Mesenchymal stem cell (in vitro differentiated cells and primary cell): ENCODE data around the gene SLC38A9.
A peak's percentile ranks its signal among the peaks of the same experiment; 100 is the strongest.

Experiments used
- DNase-seq: peaks from one replicate; pipeline ENCODE4 v3.0.0-alpha.2; 2013
- H2AFZ ChIP-seq: one replicate; pipeline ENCODE4 v1.6.1; 2013; ENCODE audit warnings: low read depth, mild to moderate bottlenecking, control low read depth, inconsistent platforms, low read length, moderate library complexity
- H2AK5ac ChIP-seq: 2 replicates; pipeline ENCODE4 v1.6.1; 2013; ENCODE audit warnings: low read length, moderate library complexity, mild to moderate bottlenecking, inconsistent platforms; ENCODE audit not compliant: severe bottlenecking
- H2BK120ac ChIP-seq: one replicate; pipeline ENCODE4 v1.6.1; 2013; ENCODE audit warnings: low read depth, mild to moderate bottlenecking, inconsistent platforms, low read length, moderate library complexity
- H2BK12ac ChIP-seq, 2 experiments: one replicate each; pipeline ENCODE4 v1.6.1; 2013; ENCODE audit warnings: inconsistent platforms in 2 of 2, low read length in 2 of 2, mild to moderate bottlenecking in 2 of 2, moderate library complexity in 2 of 2, control low read depth in 1 of 2
- H2BK15ac ChIP-seq: one replicate; pipeline ENCODE4 v1.6.1; 2013; ENCODE audit warnings: mild to moderate bottlenecking, low read depth, inconsistent platforms; ENCODE audit not compliant: poor library complexity, severe bottlenecking
- H2BK5ac ChIP-seq: 2 replicates; pipeline ENCODE4 v1.6.1; 2013; ENCODE audit warnings: low read depth, mild to moderate bottlenecking, low read length, control low read depth, inconsistent platforms; ENCODE audit not compliant: poor library complexity, severe bottlenecking
- H3K14ac ChIP-seq, 2 experiments: one replicate each; pipeline ENCODE4 v1.6.1; 2013; ENCODE audit warnings: inconsistent platforms in 2 of 2, low read length in 2 of 2, control low read depth in 1 of 2, mild to moderate bottlenecking in 1 of 2, moderate library complexity in 1 of 2
- H3K18ac ChIP-seq, 2 experiments: one replicate each; pipeline ENCODE4 v1.6.1; 2013; ENCODE audit warnings: inconsistent platforms in 2 of 2, low read length in 2 of 2, control low read depth in 1 of 2, low read depth in 1 of 2, mild to moderate bottlenecking in 1 of 2
- H3K23ac ChIP-seq, 2 experiments: one replicate each; pipeline ENCODE4 v1.6.1; 2013; ENCODE audit warnings: inconsistent platforms in 2 of 2, low read length in 2 of 2, mild to moderate bottlenecking in 2 of 2, moderate library complexity in 2 of 2, control low read depth in 1 of 2
- H3K27ac ChIP-seq: 2 replicates; pipeline ENCODE4 v1.5.1; 2013; ENCODE audit warnings: mild to moderate bottlenecking, moderate library complexity, low read length, control low read depth, inconsistent platforms; ENCODE audit not compliant: poor library complexity, severe bottlenecking
- H3K27me3 ChIP-seq, 2 experiments: 2 replicates each; pipeline versions ENCODE4 v1.6.1 to v1.7.0; 2013; ENCODE audit warnings: low read length in 2 of 2, mild to moderate bottlenecking in 2 of 2, moderate library complexity in 2 of 2, control low read depth in 1 of 2, inconsistent platforms in 1 of 2; ENCODE audit not compliant: control insufficient read depth in 1 of 2, insufficient read depth in 1 of 2
- H3K36me3 ChIP-seq, 2 experiments: 2 replicates each; pipeline versions ENCODE4 v1.6.1 to v1.7.0; 2013; ENCODE audit warnings: low read length in 2 of 2, control low read depth in 1 of 2, inconsistent platforms in 1 of 2, low read depth in 1 of 2, mild to moderate bottlenecking in 1 of 2; ENCODE audit not compliant: insufficient read depth in 2 of 2, control insufficient read depth in 1 of 2
- H3K4ac ChIP-seq, 2 experiments: one replicate each; pipeline ENCODE4 v1.6.1; 2013; ENCODE audit warnings: inconsistent platforms in 2 of 2, low read length in 2 of 2, mild to moderate bottlenecking in 2 of 2, moderate library complexity in 2 of 2, control low read depth in 1 of 2, low read depth in 1 of 2
- H3K4me1 ChIP-seq: 2 replicates; pipeline ENCODE4 v1.6.1; 2013; ENCODE audit warnings: low read depth, low read length, control low read depth; ENCODE audit not compliant: control insufficient read depth, insufficient read depth
- H3K4me2 ChIP-seq: 2 replicates; pipeline ENCODE4 v1.6.1; 2013; ENCODE audit warnings: low read length, mild to moderate bottlenecking, inconsistent platforms; ENCODE audit not compliant: poor library complexity, severe bottlenecking
- H3K4me3 ChIP-seq, 2 experiments: 2 replicates each; pipeline versions ENCODE4 v1.5.1 to v1.7.0; 2013; ENCODE audit warnings: low read length in 2 of 2, mild to moderate bottlenecking in 2 of 2, control low read depth in 1 of 2, low read depth in 1 of 2; ENCODE audit not compliant: insufficient read depth in 1 of 2
- H3K79me1 ChIP-seq: replicated peaks from 2 replicates; pipeline ENCODE4 v1.6.1; 2013; ENCODE audit warnings: mild to moderate bottlenecking, control low read depth, low read length, inconsistent platforms; ENCODE audit not compliant: poor library complexity, severe bottlenecking
- H3K9ac ChIP-seq: 2 replicates; pipeline ENCODE4 v1.7.0; 2013; ENCODE audit warnings: mild to moderate bottlenecking, low read length, moderate library complexity
- H3K9me3 ChIP-seq: 2 replicates; pipeline ENCODE4 v1.7.0; 2013; ENCODE audit warnings: mild to moderate bottlenecking, low read length; ENCODE audit not compliant: control insufficient read depth
- H4K8ac ChIP-seq: one replicate; pipeline ENCODE4 v1.6.1; 2013; ENCODE audit warnings: inconsistent platforms, mild to moderate bottlenecking, low read length, moderate library complexity
- H4K91ac ChIP-seq: one replicate; pipeline ENCODE4 v1.6.1; 2013; ENCODE audit warnings: mild to moderate bottlenecking, low read length, inconsistent platforms
- WGBS: methylation state at CpG from one replicate; pipeline ENCODE4 v1.1.7; 2013; ENCODE audit warnings: mixed read lengths; 5-methylcytosine and 5-hydroxymethylcytosine counted together

SLC38A9 gene

GRCh38 chr5:55711507-55712022, 559 bp downstream of the SLC38A9 start:
- Histone ChIP-seq H4K8ac (peak overlapping the region; percentile 76), H3K4me2 (peak overlapping the region; percentile 58)

GRCh38 chr5:55708732-55709131, 3.4 kb downstream of the SLC38A9 start:
- Histone ChIP-seq H2BK120ac (no peak overlapping the region), H3K4me1 (peaks cover 4% of the 10 kb centered on the region), H3K18ac (no peak overlapping the region), H3K27me3 (no peaks in the 10 kb centered on the region), H2BK5ac (no peak overlapping the region), H3K9me3 (no peaks in the 10 kb centered on the region), H3K36me3 (peaks cover 7 to 23% of the 10 kb centered on the region in 2 experiments), H4K8ac (no peak overlapping the region), H3K27ac (no peak overlapping the region), H3K4me3 (no peak overlapping the region), H2BK12ac (no peak overlapping the region), H3K79me1 (peaks cover 19% of the 10 kb centered on the region), H2AFZ (no peak overlapping the region), H2AK5ac (no peak overlapping the region), H3K4ac (no peak overlapping the region), H3K14ac (no peak overlapping the region), H2BK15ac (no peak overlapping the region), H3K9ac (no peak overlapping the region), H3K4me2 (no peak overlapping the region), H4K91ac (no peak overlapping the region), H3K23ac (no peak overlapping the region)
- no peak for DNase-seq

More at GRCh38 chr5:55711507-55712022, 559 bp downstream of the SLC38A9 start:
- no peak overlapping the region for H4K91ac ChIP-seq
- H2AK5ac ChIP-seq: no peak overlapping the region
- H3K79me1 ChIP-seq: peaks cover 17% of the 10 kb centered on the region
- H3K9me3 ChIP-seq: peaks cover 3% of the 10 kb centered on the region
- H3K27ac ChIP-seq: no peak overlapping the region
- peak overlapping the region; percentile 84 for H2AFZ ChIP-seq
- peak overlapping the region in 1 of 2 experiments; percentile 26 for H3K14ac ChIP-seq
- H2BK15ac ChIP-seq: no peak overlapping the region
- no peak overlapping the region for H2BK120ac ChIP-seq
- no peak for DNase-seq
- H3K4me3 ChIP-seq: peak overlapping the region; percentile 92 to 93
- H3K23ac ChIP-seq: peak overlapping the region in 1 of 2 experiments; percentile 29
- WGBS: 12% methylated on average over 18 of the region's 18 CpGs
- H3K9ac ChIP-seq: peak overlapping the region; percentile 92
- H2BK12ac ChIP-seq: no peak overlapping the region
- H2BK5ac ChIP-seq: no peak overlapping the region
- H3K4ac ChIP-seq: peak overlapping the region; percentile 39 to 64
- peaks cover 4% of the 10 kb centered on the region for H3K4me1 ChIP-seq
- H3K27me3 ChIP-seq: no peaks in the 10 kb centered on the region
- H3K36me3 ChIP-seq: peaks cover 5 to 19% of the 10 kb centered on the region in 2 experiments
- H3K18ac ChIP-seq: peak overlapping the region; percentile 79 to 84

- Histone ChIP-seq H2AFZ (no peak overlapping the region), H3K4me2 (no peak overlapping the region), H3K27me3 (no peaks in the 10 kb centered on the region), H3K23ac (no peak overlapping the region), H4K8ac (no peak overlapping the region), H2BK120ac (no peak overlapping the region), H2BK5ac (no peak overlapping the region), H2BK15ac (no peak overlapping the region), H2BK12ac (no peak overlapping the region), H3K14ac (no peak overlapping the region), H3K27ac (no peak overlapping the region), H3K9ac (no peak overlapping the region), H4K91ac (no peak overlapping the region), H3K4ac (no peak overlapping the region), H3K36me3 (peaks cover 8 to 27% of the 10 kb centered on the region in 2 experiments), H3K79me1 (peaks cover 11% of the 10 kb centered on the region), H3K4me3 (no peak overlapping the region), H2AK5ac (no peak overlapping the region), H3K9me3 (no peaks in the 10 kb centered on the region), H3K4me1 (peaks cover under 1% of the 10 kb centered on the region), H3K18ac (no peak overlapping the region)
- DNase-seq: no peak
Observed at GRCh38 chr5:55706230-55706629, 5.9 kb downstream of the SLC38A9 start.

- H3K23ac ChIP-seq: no peak overlapping the region
- H3K9ac ChIP-seq: no peak overlapping the region
- no peak overlapping the region for H3K27ac ChIP-seq
- H3K9me3 ChIP-seq: no peaks in the 10 kb centered on the region
- no peak overlapping the region for H3K14ac ChIP-seq
- H3K4me1 ChIP-seq: no peaks in the 10 kb centered on the region
- DNase-seq: no peak
- no peak overlapping the region for H2BK5ac ChIP-seq
- no peak overlapping the region for H3K4ac ChIP-seq
- H4K8ac ChIP-seq: no peak overlapping the region
- no CpG with 5 or more reads among the region's 1 CpG for WGBS
- H3K36me3 ChIP-seq: peaks cover 3 to 14% of the 10 kb centered on the region in 2 experiments
- H3K18ac ChIP-seq: no peak overlapping the region
- no peak overlapping the region for H2AK5ac ChIP-seq
- H3K4me3 ChIP-seq: no peak overlapping the region
- no peak overlapping the region for H2BK120ac ChIP-seq
- no peak overlapping the region for H3K4me2 ChIP-seq
- H2BK12ac ChIP-seq: no peak overlapping the region
- H3K27me3 ChIP-seq: no peaks in the 10 kb centered on the region
- H2BK15ac ChIP-seq: no peak overlapping the region
- peaks cover 5% of the 10 kb centered on the region for H3K79me1 ChIP-seq
- H2AFZ ChIP-seq: no peak overlapping the region
- no peak overlapping the region for H4K91ac ChIP-seq
Observed at GRCh38 chr5:55702598-55703345, 9.4 kb downstream of the SLC38A9 start.
